Measurements from ENCODE around the gene SSR4.
"Not testable (repeated sequence)": the region's sequence is repeated elsewhere in the genome, so short reads cannot be mapped to it uniquely, and the experiment has no call there.

The SSR4 gene

GRCh38 chrX:153807976-153808375 lies 13.5 kb downstream of the SSR4 start:
- no peak for DNase-seq

- no peak for DNase-seq
These were observed 17.8 kb downstream of the SSR4 start for GRCh38 chrX:153812220-153812619.

GRCh38 chrX:153813161-153813560 lies 18.7 kb downstream of the SSR4 start:
- DNase-seq: no peak

GRCh38 chrX:153814591-153815315 lies 20.3 kb downstream of the SSR4 start:
- DNase-seq: no peak

- DNase-seq: peak; percentile 27
These were observed 22.6 kb downstream of the SSR4 start for GRCh38 chrX:153816831-153817690.

GRCh38 chrX:153818064-153818463 lies 23.6 kb downstream of the SSR4 start:
- not testable (repeated sequence) for DNase-seq

GRCh38 chrX:153818571-153819383 lies 24.3 kb downstream of the SSR4 start:
- peak; percentile 40 for DNase-seq

- no peak for DNase-seq
These were observed 25.0 kb downstream of the SSR4 start for GRCh38 chrX:153819384-153820040.

- no peak for DNase-seq
These were observed 26.1 kb downstream of the SSR4 start for GRCh38 chrX:153820601-153821000.

- DNase-seq: no peak
These were observed 26.6 kb downstream of the SSR4 start for GRCh38 chrX:153821066-153821465.

GRCh38 chrX:153824348-153824747 lies 29.9 kb downstream of the SSR4 start:
- DNase-seq: no peak

- no peak for DNase-seq
These were observed 30.6 kb downstream of the SSR4 start for GRCh38 chrX:153825042-153825441.

GRCh38 chrX:153827016-153827415 lies 32.5 kb downstream of the SSR4 start:
- DNase-seq: no peak

GRCh38 chrX:153827903-153828302 lies 33.4 kb downstream of the SSR4 start:
- DNase-seq: no peak

- no peak for DNase-seq
These were observed 33.8 kb downstream of the SSR4 start for GRCh38 chrX:153828308-153828707.

GRCh38 chrX:153828723-153829548 lies 34.5 kb downstream of the SSR4 start:
- DNase-seq: no peak

- no peak for DNase-seq
These were observed 35.0 kb downstream of the SSR4 start for GRCh38 chrX:153829549-153829798.

GRCh38 chrX:153829799-153830639 lies 35.6 kb downstream of the SSR4 start, which contains the start of gene PDZD4:
PDZD4 (minus strand) TSS chrX:153830544; CDS start chrX:153830298, 246 bp downstream.
- DNase-seq: no peak

- DNase-seq: no peak
These were observed 36.4 kb downstream of the SSR4 start for GRCh38 chrX:153830640-153831428.

Data from stimulated activated CD4-positive, alpha-beta T cell treated with anti-CD3 and anti-CD28 coated beads, Interleukin-4, amount 100 ng/mL, for 24 hours (primary cell).